Measurements from ENCODE around the gene ZNF723. TPM values are rescaled to one million over a fixed set of nuclear protein-coding genes. Genes with fewer than 3 reads are reported as not detected.
"Not testable (repeated sequence)": the region's sequence is repeated elsewhere in the genome, so short reads cannot be mapped to it uniquely, and the experiment has no call there.

Gene ZNF723
- total RNA-seq, 1 donor from 2014 or later: not detected

DNA sequence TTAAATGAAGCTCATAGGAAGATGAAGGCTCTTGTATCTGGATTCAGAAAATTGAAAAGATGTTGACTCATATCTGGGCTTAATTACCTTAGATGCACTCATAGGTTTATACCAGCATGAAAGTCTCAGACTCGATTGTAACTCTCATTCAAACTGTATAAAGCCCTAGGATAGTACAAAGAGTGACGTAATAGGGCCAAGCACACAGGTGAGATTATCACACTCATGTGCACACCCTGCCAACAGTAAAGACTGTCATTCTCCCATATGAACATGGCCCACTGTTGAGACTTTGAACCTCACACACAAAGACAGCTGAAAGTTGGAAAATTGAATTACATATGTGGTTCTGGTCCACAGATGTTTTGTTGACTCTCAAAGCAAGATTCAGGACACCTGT, 18.0 kb upstream of the ZNF723 start:
- no peak for DNase-seq (ENCODE audit: low read depth)
- Mint-ChIP-seq H3K27me3 (ENCODE audit: low read depth, unreplicated experiment) (no peaks in the 10 kb centered on the region), H3K27ac (ENCODE audit: unreplicated experiment) (no peak overlapping the region), H3K4me1 (ENCODE audit: low read depth, unreplicated experiment) (no peaks in the 10 kb centered on the region), H3K4me3 (ENCODE audit: unreplicated experiment) (no peak overlapping the region), H3K36me3 (ENCODE audit: low read depth, unreplicated experiment) (no peaks in the 10 kb centered on the region), H3K9me3 (ENCODE audit: unreplicated experiment) (peaks cover 24% of the 10 kb centered on the region)
- Histone ChIP-seq H3K4me1 (ENCODE audit: insufficient read depth, low read length) (no peaks in the 10 kb centered on the region), H3K27me3 (ENCODE audit: insufficient read depth, low read length) (no peaks in the 10 kb centered on the region), H3K79me2 (ENCODE audit: insufficient read depth, low read length) (no peaks in the 10 kb centered on the region), H4K20me1 (ENCODE audit: insufficient read depth, low read length) (no peaks in the 10 kb centered on the region), H3K27ac (ENCODE audit: low read depth, low read length) (no peak overlapping the region), H3K36me3 (ENCODE audit: insufficient read depth, low read length) (no peaks in the 10 kb centered on the region), H2AFZ (ENCODE audit: low read depth, low read length) (no peak overlapping the region), H3K9ac (ENCODE audit: low read length) (no peak overlapping the region), H3K9me3 (ENCODE audit: insufficient read depth, low read depth, low read length) (peaks cover 26% of the 10 kb centered on the region), H3K4me2 (ENCODE audit: low read length) (no peak overlapping the region), H3K4me3 (ENCODE audit: insufficient read depth, low read depth, low read length) (no peak overlapping the region)
- FAIRE-seq: no peak
- TF ChIP-seq, protein P1, sequence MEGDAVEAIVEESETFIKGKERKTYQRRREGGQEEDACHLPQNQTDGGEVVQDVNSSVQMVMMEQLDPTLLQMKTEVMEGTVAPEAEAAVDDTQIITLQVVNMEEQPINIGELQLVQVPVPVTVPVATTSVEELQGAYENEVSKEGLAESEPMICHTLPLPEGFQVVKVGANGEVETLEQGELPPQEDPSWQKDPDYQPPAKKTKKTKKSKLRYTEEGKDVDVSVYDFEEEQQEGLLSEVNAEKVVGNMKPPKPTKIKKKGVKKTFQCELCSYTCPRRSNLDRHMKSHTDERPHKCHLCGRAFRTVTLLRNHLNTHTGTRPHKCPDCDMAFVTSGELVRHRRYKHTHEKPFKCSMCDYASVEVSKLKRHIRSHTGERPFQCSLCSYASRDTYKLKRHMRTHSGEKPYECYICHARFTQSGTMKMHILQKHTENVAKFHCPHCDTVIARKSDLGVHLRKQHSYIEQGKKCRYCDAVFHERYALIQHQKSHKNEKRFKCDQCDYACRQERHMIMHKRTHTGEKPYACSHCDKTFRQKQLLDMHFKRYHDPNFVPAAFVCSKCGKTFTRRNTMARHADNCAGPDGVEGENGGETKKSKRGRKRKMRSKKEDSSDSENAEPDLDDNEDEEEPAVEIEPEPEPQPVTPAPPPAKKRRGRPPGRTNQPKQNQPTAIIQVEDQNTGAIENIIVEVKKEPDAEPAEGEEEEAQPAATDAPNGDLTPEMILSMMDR (IDR thresholded peaks at IDR 0.05; ENCODE audit: insufficient read depth, low read depth, low read length): no peak
- TF ChIP-seq EZH2 (IDR thresholded peaks at IDR 0.05; ENCODE audit: insufficient read depth, low read length): no peak

DNA sequence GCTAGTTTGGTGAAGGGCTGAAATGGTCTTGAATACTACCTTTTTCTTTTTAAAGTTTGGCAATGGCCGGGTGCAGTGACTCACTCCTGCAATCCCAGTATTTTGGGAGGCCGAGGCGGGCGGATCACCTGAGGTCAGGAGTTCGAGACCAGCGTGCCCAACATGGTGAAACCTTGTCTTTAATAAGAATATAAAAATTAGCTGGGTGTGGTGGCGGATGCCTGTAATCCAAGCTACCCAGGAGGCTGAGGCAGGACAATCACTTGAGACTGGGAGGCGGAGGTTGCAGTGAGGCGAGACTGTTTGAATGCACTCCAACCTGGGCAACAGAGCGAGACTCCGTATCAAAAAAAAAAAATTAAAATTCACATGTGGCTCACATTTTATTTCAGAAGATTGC, 880 bp upstream of the ZNF723 start:
- Histone ChIP-seq H3K9ac (ENCODE audit: low read length) (no peak overlapping the region), H3K27ac (ENCODE audit: low read depth, low read length) (no peak overlapping the region), H3K79me2 (ENCODE audit: insufficient read depth, low read length) (no peaks in the 10 kb centered on the region), H2AFZ (ENCODE audit: low read depth, low read length) (no peak overlapping the region), H3K27me3 (ENCODE audit: insufficient read depth, low read length) (no peaks in the 10 kb centered on the region), H3K4me1 (ENCODE audit: insufficient read depth, low read length) (no peaks in the 10 kb centered on the region), H3K4me3 (ENCODE audit: insufficient read depth, low read depth, low read length) (no peak overlapping the region), H3K36me3 (ENCODE audit: insufficient read depth, low read length) (no peaks in the 10 kb centered on the region), H4K20me1 (ENCODE audit: insufficient read depth, low read length) (no peaks in the 10 kb centered on the region), H3K4me2 (ENCODE audit: low read length) (no peak overlapping the region), H3K9me3 (ENCODE audit: insufficient read depth, low read depth, low read length) (peaks cover 7% of the 10 kb centered on the region)
- no peak for TF ChIP-seq EZH2 (IDR thresholded peaks at IDR 0.05; ENCODE audit: insufficient read depth, low read length)
- TF ChIP-seq, protein P1 (IDR thresholded peaks at IDR 0.05; ENCODE audit: insufficient read depth, low read depth, low read length): no peak
- no peaks in the 10 kb centered on the region for H3K36me3 Mint-ChIP-seq (ENCODE audit: low read depth, unreplicated experiment)
- H3K27ac Mint-ChIP-seq (ENCODE audit: unreplicated experiment): no peak overlapping the region
- no peak overlapping the region for H3K4me3 Mint-ChIP-seq (ENCODE audit: unreplicated experiment)
- no peaks in the 10 kb centered on the region for H3K27me3 Mint-ChIP-seq (ENCODE audit: low read depth, unreplicated experiment)
- FAIRE-seq: no peak
- no peak for DNase-seq (ENCODE audit: low read depth)
- H3K9me3 Mint-ChIP-seq (ENCODE audit: unreplicated experiment): peaks cover 23% of the 10 kb centered on the region
- H3K4me1 Mint-ChIP-seq (ENCODE audit: low read depth, unreplicated experiment): no peaks in the 10 kb centered on the region

DNA sequence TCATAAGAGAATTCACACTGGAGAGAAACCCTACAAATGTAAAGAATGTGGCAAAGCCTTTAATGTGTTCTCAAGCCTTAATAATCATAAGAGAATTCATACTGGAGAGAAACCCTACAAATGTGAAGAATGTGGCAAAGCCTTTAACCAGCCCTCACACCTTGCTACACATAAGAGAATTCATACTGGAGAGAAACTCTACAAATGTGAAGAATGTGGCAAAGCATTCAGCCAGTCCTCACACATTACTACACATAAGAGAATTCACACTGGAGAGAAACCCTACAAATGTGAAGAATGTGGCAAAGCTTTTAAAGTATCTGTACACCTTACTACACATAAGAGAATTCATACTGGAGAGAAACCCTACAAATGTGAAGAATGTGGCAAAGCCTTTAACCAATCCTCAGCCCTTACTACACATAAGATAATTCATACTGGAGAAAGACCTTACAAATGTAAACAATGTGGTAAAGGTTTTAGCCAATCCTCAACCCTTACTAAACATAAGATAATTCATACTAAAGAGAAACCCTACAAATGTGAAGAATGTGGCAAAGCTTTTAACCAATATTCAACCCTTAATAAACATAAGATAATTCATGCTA, 25.7 kb downstream of the ZNF723 start:
- FAIRE-seq; DNase-seq (ENCODE audit: low read depth); H3K79me2 ChIP-seq (ENCODE audit: insufficient read depth, low read length); H2AFZ ChIP-seq (ENCODE audit: low read depth, low read length); H3K4me2 ChIP-seq (ENCODE audit: low read length); H3K9ac ChIP-seq (ENCODE audit: low read length); H3K4me3 Mint-ChIP-seq (ENCODE audit: unreplicated experiment); H3K27me3 ChIP-seq (ENCODE audit: insufficient read depth, low read length); H3K4me3 ChIP-seq (ENCODE audit: insufficient read depth, low read depth, low read length); H3K36me3 ChIP-seq (ENCODE audit: insufficient read depth, low read length); H3K4me1 ChIP-seq (ENCODE audit: insufficient read depth, low read length); H3K27ac ChIP-seq (ENCODE audit: low read depth, low read length); H4K20me1 ChIP-seq (ENCODE audit: insufficient read depth, low read length); H3K27me3 Mint-ChIP-seq (ENCODE audit: low read depth, unreplicated experiment); H3K27ac Mint-ChIP-seq (ENCODE audit: unreplicated experiment); H3K36me3 Mint-ChIP-seq (ENCODE audit: low read depth, unreplicated experiment); H3K4me1 Mint-ChIP-seq (ENCODE audit: low read depth, unreplicated experiment): not testable (repeated sequence)
- peaks cover 27% of the 10 kb centered on the region for H3K9me3 Mint-ChIP-seq (ENCODE audit: unreplicated experiment)
- H3K9me3 ChIP-seq (ENCODE audit: insufficient read depth, low read depth, low read length): peaks cover 13% of the 10 kb centered on the region

Measured in astrocyte (in vitro differentiated cells and primary cell).